ENCODE measurements around the gene THAP11.

GRCh38 chr16:67886387-67886786, 44.3 kb downstream of the THAP11 start:
- no peak for TF ChIP-seq REST (IDR thresholded peaks at IDR 0.05; ENCODE audit: low read depth)
- TF ChIP-seq CREB1 (IDR thresholded peaks at IDR 0.05; ENCODE audit: low read depth) = no peak
- TF ChIP-seq RAD21 (IDR thresholded peaks at IDR 0.05; ENCODE audit: low read depth) = no peak
- TF ChIP-seq USF1 (IDR thresholded peaks at IDR 0.05) = no peak
- no peak for TF ChIP-seq TAF1 (IDR thresholded peaks at IDR 0.05; ENCODE audit: low read depth)
- no peak for TF ChIP-seq TCF12 (IDR thresholded peaks at IDR 0.05; ENCODE audit: low read depth)
- TF ChIP-seq MAX (IDR thresholded peaks at IDR 0.05) = no peak
- TF ChIP-seq YY1 (IDR thresholded peaks at IDR 0.05; ENCODE audit: low read depth) = no peak
- TF ChIP-seq EP300 (IDR thresholded peaks at IDR 0.05; ENCODE audit: borderline replicate concordance) = no peak
- no peak for TF ChIP-seq FOXM1 (IDR thresholded peaks at IDR 0.05; ENCODE audit: borderline replicate concordance, low read depth)
- TF ChIP-seq EGR1 (IDR thresholded peaks at IDR 0.05) = no peak
- TF ChIP-seq TEAD4 (IDR thresholded peaks at IDR 0.05) = no peak
- no peak for TF ChIP-seq NFIC (IDR thresholded peaks at IDR 0.05)
- TF ChIP-seq ZBTB7A (IDR thresholded peaks at IDR 0.05; ENCODE audit: low read depth) = no peak
